NCI-H2196 (cell line): ENCODE results near the gene ISCU.

Experiments
- DNase-seq: peaks from one replicate; lab custom pipeline; 2025; ENCODE audit not compliant: unreplicated experiment; lab: John Stamatoyannopoulos, UW

ISCU gene

DNA sequence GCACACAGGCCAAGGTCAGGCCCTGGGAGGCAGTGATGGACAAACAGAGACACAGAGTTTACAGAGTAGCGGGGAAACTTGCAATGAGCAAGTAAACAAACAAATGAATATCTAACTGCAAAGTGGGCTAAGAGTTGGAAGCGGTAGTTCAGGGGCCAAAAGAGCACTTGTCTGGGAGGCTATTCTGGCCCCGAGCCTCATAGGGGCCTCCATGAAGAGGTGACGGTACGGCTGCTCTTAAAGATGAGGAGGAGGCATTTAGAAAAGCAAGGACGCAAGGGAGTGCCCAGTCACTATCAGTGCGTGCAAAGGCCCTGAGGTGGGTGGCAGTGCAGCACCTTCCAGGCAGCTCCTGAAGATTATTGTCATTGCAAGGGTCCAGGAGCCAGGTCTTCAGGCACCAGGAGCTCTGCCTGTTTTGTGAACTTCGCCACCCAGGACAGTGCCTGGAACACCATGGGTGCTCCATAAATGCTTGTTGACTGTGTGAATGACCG lies 39.9 kb downstream of the ISCU start:
- no peak for DNase-seq

DNA sequence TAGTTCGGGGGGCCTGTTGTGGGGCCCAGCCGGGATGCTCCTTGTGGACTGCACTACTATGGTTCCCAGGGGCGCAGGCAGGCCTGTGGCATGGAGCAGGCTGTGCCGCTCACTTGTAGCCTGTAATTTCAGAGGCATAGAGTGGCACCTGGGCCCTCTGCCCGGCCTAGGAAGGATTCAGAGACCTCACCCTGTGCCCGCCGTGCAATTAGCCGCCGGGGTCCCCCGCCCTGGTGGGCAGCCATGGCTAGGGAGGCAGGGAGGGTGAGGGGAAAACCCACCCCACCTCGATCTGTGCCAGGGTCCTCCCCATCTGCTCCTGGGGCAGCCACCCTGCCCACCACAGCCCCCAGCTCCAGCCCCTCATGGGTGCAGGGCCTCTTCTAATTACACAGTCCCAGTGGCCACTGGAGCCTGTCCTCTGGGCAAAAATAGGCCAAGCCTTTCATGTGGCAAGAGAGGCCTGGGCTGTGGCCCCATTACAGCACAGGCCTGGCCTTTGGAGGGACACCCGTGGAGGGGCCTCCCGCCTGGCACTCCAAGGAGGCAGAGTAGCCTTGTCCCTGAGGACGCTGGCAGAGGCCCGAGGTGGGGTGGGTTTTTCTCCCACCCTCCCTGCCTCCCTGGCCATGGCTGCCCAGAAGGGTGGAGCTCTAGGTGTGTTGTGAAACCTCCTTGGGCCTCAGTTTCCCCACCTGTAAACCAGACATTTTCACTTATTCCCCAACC lies 40.7 kb downstream of the ISCU start:
- DNase-seq = no peak

DNA sequence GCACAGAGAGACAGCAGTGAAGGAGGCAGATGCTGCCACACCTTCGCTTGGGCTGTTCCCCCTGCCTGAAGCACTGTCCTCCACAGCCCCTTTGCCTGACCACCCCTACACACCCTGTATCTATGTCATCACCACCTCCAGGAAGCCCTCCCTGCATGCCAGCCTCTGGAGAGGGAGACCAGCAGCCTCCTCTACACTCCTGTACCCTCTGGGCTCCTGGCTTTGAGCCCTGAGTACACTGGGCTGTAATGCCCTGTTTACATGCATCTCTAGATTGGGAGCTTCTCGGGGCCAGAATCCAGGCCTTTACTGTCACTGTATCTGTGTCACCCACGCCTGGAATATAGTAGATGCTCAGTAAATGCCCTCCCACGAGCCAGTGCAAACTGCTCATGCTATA lies 41.3 kb downstream of the ISCU start:
- no peak for DNase-seq

DNA sequence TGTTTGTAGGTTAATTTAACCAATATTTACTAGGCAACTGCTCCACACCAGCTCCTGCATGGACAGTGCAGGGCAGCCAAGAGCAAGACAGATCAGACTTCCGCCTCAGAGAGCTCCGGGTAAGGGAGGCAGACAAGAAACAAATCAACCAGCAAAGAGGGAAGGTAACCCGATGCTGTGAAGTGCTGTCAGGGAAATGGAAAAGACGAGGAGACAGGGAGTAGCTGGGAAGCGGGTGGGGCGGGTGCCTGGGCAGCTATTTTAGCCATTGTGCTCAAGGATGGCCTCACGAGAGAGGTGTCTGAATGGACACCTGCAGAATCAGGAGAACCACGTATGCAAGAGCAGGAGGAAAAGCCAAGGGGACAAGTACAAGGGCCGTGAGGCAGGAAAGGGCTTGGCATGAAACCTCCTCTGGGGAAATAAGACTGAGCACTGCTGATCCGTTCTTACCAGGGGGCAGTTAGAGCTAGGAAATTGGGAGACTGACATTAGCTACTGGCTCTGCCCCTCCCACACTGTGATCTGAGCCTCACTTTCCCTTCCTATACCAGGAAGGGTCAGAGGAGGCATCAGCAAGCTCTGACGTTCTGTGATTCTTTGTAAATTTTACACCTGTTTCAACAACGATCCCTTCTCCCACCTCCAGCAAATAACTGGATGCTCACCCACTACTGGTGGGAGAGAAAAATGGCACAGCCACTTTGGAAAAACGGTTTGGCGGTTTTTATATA lies 42.0 kb downstream of the ISCU start:
- DNase-seq = no peak

DNA sequence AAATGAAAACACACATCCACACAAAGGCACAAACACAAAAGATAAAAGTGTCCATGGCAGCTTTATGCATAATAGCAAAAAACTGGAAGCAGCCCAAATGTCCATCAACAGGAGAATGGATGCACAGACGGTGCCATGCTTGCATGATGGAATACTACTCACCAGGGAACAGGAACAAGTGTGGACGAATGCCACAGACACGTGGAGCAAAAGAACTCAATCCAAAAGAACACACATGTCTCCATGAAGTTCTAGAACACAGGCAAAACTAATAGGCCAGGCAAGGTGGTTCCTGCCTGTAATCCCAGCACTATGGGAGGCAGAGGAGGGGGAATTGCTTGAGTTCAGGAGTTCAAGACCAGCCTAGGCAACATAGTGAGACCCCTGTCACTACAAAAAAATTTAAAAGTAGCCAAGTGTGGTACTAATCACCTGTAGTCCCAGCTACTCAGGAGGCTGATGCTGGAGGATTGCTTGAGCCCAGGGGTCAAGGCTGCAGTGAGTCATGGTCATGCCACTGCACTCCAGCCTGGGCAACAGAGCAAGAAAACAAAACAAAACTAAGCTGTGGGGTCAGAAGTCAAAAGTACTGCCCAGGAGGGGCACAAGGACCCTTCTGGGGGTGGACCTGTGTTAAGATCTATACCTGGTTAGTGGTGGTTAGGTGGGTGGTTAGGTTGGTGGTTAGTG lies 42.7 kb downstream of the ISCU start:
- no peak for DNase-seq

DNA sequence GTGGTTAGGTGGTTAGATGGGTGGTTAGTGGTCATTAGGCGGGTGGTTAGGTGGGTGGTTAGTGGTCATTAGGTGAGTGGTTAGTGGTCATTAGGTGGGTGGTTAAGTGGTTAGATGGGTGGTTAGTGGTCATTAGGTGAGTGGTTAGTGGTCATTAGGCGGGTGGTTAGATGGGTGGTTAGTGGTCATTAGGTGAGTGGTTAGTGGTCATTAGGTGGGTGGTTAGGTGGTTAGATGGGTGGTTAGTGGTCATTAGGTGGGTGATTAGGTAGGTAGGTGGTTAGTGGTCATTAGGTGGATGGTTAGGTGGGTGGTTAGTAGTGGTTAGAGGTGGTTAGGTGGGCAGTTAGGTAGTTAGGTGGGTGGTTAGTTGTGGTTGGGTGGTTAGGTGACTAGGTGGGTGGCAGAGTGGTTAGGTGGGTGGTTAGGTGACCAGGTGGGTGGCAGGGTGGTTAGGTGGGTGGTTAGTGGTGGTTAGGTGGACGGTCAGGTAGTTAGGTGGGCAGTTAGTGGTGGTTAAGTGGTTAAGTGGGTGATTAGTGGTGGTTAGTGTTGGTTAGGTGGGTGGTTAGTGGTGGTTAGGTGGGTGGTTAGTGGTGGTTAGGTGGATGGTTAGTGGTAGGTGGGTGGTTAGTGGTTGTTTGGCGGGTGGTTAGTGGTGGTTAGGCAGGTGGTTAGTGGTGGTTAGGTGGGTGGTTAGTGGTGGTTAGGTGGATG lies 43.5 kb downstream of the ISCU start:
- no peak for DNase-seq

DNA sequence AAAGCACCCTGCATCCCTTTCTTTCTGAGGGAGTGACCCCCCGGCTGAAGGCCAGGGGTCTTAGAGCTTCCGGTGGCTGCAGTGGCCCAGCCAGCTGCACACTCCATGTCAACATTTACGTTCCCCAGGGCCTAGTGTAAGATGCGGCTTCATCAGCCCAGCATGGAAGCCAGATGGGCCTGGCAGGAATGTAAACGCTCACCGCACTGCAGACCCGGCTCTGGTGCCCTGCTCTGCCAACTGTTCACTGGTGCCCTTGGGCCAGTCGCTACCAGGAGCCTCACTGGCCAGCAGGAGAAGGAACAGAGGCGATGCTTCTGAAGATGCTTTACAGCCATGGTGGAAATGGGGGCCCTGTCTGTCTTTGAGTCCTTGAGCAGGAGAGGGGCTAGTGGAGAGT lies 44.1 kb downstream of the ISCU start:
- no peak for DNase-seq

DNA sequence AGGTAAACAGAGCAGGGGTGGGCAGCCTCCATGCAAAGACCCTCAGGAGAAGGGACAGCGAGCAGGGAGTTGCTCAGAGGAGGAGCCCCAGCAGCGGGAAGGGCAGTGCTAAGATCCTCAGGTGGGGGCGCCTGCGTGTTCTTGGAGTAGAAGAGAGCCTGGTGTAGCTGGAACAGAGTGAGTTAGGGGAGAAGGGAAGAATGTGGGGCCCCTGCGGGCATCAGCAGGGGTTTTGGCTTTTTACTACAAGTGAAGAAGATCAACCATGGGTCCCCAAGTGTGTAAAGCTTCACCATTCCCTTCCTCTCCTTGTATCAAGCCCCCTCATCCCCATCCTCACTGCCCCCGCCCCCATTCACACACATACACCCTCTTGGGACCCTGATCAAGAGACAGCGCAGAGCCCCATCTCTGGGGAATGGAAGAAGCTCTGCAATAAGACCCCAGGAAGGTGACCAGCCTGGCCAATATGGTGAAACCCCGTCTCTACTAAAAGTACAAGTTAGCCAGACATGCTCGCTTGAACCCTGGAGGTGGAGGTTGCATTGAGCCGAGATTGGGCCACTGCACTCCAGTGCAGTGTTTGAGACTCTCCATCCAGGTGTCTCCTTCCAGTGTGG lies 45.7 kb downstream of the ISCU start:
- DNase-seq = no peak

DNA sequence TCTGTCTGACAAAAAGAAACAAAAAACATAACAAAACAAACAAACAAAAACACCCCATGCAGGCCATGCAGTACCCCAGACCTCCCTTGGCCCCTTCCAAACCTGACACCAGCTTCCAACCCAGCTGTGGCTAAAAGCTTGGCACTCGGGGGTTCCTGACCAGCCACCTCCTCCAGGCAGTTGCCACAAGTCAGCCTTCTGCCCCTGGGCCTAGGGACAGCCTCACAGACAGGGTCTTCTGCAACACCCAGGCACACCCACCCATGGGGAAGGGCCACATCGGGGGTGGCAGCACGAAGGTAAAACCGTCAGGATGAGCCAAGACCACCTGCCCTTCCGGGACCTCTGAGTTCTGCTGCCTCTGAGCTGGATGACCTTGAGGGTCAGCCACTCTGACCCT lies 46.2 kb downstream of the ISCU start:
- DNase-seq = no peak

DNA sequence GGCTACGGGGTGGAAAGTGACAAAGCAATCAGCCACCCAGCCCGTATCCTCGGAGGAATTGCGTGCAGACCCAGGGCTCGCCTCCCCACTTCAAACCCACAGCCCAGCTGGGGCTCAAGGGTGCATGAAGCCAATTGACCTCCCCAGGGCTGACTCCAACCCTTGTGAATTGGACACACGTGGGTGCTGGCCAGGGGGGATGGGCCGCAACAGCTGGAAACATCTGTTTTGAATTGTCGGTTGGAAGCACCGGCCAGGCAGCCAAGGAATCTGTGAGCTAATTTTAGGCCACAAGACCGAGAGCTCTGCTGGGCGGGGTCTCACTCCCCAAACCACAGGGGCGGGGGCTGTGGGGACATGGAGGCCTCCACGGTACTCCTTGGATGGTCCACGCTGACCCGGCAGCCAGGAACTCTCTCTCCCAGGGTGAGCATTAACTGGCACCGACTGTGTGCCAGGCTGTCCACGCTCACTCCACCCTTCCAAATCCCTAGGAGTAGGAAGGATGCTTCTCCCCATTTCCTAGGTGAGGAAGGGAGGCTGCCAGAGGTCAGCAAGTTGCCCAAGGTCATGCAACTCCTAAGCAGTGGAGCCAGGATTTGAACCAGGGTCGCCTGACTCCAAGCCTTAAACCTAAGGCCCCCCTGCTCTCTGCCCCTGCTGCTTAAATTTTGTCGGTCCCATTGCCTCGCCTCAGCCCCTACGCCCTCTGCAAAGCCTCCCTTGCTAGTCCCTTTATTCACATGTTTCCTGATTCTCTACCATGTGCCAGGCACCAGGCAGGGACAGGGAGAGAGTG lies 47.3 kb downstream of the ISCU start:
- DNase-seq = no peak

DNA sequence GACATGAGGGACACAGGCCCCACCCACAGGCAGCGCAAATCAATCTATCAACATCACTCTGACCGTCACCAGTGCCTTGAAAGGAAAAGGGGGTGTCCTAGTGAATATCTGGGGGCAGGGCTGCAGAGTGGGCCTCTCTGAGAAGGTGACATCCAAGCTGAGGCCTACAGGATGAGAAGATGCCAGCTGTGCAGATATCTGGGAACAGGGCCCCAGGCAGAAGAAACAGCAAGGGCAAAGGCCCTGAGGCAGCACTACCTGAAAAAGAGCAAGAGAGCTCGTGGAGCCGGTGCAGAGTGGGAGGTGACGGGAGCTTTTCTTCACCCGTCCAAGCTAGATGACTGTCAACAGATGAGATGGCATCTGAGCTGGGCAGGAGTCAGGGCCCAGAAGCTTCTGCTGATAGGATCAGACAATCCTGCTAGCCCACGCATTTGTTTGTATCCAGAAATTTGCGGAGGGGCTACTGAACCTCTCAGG lies 48.0 kb downstream of the ISCU start:
- DNase-seq = no peak

DNA sequence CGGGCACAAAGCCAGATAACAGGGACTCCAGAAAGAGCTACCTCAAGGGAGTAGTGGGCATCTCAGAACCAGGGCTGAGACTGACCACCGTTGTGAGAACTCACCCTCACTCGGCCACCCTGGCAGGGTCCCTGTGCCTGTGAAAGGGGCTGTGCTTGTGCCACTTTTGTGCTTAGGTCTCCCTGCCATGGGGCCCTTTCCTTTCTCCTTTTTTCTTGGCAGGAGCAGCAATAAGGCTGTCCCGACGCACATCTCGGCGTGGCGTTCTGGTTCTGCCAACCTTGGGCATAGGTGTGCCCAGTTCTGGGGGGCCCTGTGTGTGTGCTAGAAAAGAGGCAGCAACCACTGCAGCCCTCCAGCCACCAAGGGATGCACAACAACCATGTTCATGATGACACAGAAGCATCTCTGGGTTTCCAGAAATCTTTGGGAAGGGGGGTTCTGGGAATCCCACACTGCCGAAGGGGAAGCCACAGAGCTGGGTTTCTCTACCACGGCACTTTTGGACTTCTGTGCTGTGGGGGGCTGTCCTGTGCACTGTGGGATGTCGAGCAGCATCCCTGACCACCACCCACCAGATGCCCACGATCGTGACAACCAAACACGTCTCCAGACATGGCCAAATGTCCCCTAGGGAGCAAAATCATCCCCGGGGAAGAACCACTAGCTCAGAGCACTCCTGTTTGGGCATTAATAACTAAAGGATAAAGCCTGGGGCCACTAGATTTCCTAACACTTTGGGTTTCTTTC lies 48.6 kb downstream of the ISCU start:
- DNase-seq = no peak

DNA sequence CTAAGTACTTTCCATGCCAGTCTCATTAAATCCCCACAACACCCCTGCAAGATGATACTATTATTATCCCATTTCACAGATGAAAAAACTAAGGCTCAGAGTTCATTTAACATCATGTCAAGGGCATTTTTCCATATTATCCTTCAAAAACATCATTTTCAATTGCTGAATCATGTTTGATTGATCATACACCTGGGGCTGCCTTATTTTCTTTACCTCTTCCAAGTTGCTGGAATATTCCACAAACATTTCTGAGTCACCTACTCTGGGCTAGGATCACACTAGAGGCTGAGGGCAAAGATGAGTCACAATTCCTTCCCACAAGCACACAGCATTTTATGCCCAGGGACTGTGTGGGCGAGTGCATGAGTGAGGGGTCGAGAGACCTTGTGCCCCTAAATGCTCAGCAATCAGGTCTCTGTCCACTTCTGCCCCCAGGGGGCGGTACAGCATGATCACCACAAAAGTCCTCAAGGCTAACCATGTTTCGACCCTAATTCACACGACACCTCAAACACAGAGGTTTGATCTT lies 49.6 kb downstream of the ISCU start:
- DNase-seq = no peak

DNA sequence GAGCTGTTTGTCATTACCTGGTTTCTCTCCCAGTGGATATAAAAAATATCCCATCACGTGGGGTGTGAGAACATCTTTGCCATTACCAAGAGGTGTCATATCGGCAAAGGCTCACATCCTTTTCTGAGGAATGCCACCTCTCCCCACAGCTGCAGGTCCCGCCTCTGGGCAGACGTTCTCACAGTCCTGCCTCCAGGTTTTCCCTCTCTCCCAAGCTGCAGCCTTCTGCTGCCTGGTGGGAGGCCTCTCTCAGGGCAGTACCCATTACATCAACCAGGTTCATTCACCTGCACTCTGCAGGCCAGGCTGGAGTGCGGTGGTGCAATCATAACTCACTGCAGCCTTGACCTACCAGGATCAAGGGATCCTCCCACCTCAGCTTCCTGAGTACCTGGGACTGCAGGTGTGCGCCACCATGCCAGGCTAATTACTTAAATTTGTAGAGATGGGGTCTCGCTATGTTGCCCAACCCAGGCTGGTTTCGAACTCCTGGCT lies 50.4 kb downstream of the ISCU start:
- peak; percentile 20 for DNase-seq

DNA sequence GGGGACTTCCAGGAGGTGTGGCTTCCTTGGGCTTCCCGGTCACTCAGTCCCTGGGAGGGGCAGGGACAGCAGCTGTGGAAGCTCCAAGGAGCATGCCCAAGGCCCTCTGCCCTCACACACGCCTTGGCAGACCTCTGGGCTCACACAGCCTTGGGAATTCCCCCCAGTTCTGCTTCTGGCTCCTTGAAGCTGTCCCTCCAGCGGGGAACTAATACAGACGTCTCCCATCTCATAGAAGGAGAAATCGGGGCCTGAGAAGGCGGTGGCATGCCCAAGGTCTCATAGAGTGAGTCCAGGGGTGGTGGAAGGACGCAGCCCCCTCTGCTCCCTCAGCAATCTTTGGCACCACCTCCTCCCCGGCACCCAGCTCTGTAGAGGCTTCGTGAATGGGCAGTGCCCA lies 51.2 kb downstream of the ISCU start:
- no peak for DNase-seq

DNA sequence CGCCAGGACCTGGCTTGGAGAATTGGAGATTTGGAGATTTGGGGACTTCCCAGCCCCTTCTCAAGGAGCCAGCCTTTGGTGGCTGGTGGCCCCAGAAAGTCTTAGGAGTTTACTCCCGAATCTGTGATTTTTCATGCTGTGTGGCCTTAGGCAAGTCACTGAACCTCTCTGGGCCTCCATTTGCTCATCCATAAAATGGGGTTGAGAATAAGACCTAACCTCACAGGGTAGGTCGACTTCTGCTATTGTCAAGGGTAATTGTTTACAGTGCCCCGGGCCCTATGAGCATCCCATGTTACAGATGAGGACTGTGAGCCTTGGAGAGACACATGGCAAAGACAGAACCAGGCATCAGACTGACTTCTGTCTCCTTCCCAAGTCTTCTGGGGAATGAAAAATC lies 51.6 kb downstream of the ISCU start:
- DNase-seq = no peak

DNA sequence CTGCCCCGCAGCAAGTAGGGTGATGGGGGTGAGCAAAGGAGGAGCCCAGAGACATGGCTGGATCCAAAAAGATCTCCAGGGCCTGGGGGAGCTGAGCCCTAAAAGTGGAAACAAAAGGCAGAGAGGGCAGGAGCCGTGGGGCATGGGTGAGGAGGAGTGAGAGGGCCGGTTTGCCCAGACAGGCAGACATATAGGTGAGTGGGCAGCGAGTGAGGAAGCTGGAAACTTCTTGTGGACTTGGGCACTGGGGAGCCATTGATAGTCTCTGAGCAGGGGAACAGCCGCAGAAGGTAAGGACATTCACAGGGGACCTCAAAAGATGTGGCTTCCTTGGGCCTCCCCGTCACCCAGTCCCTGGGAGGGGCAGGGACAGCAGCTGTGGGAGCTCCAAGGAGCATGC lies 52.2 kb downstream of the ISCU start:
- DNase-seq = no peak

DNA sequence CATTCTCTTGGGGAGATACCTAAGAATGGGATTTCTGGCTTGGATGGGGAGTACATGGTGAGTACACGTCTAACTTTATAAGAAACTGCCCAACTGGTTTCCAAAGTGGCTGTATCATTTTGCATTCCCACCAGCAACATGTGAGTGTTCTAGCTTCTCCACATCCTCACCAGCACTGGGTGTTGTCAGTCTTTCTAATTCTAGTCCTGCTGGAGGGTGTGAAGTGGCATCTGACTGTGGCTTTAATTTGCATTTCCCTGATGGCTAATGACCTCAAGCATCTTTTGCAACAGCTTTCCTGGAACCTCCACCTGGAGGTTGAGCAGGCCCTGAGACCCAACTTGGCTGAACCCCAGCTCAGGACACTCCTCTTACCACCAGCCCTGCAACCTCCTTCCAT lies 53.5 kb downstream of the ISCU start:
- DNase-seq = no peak

DNA sequence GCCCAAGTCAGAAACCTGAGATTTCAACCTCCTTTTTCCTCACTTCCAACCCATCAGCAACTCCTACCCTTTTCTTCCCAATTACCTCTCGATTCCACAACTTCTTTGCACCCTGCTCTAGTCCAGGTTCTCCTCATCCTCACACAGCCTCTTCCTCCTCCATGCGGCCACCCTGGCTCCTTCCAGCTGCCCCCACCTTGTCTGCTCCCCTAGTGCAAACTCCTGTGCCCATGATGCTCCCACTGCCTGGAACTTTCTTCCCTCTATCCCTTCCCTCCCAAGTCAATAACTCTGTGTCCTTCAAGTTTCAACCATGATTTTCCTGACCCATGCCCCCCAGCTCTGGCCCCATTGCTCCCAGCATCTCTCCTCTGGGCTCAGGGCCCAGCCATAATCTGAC lies 54.0 kb downstream of the ISCU start:
- no peak for DNase-seq
